Activated naive CD8-positive, alpha-beta T cell treated with anti-CD3 and anti-CD28 coated beads, Interleukin-2, amount 10 ng/mL, durations not matched to agents 7 days and 5 days (primary cell): ENCODE results near the gene E2F1. TPM values are rescaled to one million over a fixed set of nuclear protein-coding genes. Genes with fewer than 3 reads are reported as not detected.
"Not testable (repeated sequence)": the region's sequence is repeated elsewhere in the genome, so short reads cannot be mapped to it uniquely, and the experiment has no call there.

Experiments used
- ATAC-seq: fragments of 150-1000 bp; cut with Tn5 transposase; one replicate; pipeline ENCODE4 v1.10.0; 2021; ENCODE audit warnings: low read depth, moderate library complexity
- POLR2A ChIA-PET: fragments of 350-600 bp; sonication (Branson Sonifier 250); formaldehyde crosslinking; loops from one replicate; lab custom pipeline; 2021; ENCODE audit warnings: antibody characterized with exemption; lab: Charles Lee
- DNase-seq: peaks from one replicate; pipeline ENCODE4 v3.0.0; 2021
- H3K27ac Mint-ChIP-seq: one replicate; pipeline ENCODE4 v1.8.0; 2022; ENCODE audit warnings: mild to moderate bottlenecking, mixed read lengths
- H3K27me3 Mint-ChIP-seq: one replicate; pipeline ENCODE4 v1.8.0; 2022; ENCODE audit warnings: mild to moderate bottlenecking, moderate library complexity, mixed read lengths
- H3K36me3 Mint-ChIP-seq: one replicate; pipeline ENCODE4 v1.8.0; 2021; ENCODE audit warnings: mild to moderate bottlenecking, mixed read lengths
- H3K4me1 Mint-ChIP-seq: one replicate; pipeline ENCODE4 v1.8.0; 2021; ENCODE audit warnings: mixed read lengths
- H3K4me3 Mint-ChIP-seq: one replicate; pipeline ENCODE4 v1.8.0; 2022; ENCODE audit warnings: mild to moderate bottlenecking, moderate library complexity, mixed read lengths
- H3K9me3 Mint-ChIP-seq: one replicate; pipeline ENCODE4 v1.8.0; 2021; ENCODE audit warnings: mixed read lengths
- total RNA-seq, 2 experiments: library from RNA; stranded (reverse); gene quantifications; one replicate each; pipeline ENCODE4 v1.2.3, GENCODE V29; 2021

E2F1 gene
- total RNA-seq, 2 experiments from 2014 or later, result 62.5 to 68.4 TPM

DNA sequence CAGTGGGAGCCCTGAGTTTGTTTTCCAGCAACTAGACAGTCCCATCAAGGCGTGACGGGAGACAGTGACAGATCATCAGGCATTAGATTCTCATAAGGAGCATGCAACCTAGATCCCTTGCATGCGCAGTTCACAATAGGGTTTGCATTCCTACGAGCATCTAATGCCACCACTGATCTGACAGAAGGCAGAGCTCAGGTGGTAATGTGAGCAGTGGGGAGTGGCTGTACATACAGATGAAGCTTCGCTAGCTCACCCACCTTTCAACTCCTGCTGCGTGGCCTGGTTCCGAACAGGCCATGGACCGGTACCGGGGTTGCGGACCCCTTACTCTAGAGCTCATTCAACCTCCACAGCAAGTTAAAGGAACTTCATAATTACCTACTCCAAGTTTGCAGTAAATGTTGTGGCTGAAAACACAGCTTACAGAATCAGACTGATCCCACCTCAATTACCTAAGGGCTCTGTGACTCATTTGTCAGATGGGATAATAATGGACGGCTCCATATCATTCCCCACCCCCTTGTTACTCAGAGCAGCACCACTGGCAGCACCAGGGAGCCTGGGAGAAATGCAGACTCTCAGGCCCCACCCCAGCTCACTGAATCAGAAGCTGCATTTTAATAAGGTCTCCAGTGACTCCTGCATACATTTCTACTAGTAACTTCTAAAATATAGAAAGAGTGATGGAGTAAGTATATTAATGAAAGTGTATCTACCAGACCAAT lies 18.2 kb upstream of the E2F1 start:
- Mint-ChIP-seq H3K4me1 (no peaks in the 10 kb centered on the region), H3K36me3 (peaks cover 5% of the 10 kb centered on the region), H3K27ac (no peak overlapping the region), H3K27me3 (no peaks in the 10 kb centered on the region), H3K4me3 (no peak overlapping the region), H3K9me3 (peaks cover 2% of the 10 kb centered on the region)
- ATAC-seq (no peak), DNase-seq (no peak)
- POLR2A ChIA-PET, result interaction anchor here (1.7 kb wide), 1 partner anchor 16 kb away, joined by 5 read pairs; the partner anchor contains the start of gene PXMP4

DNA sequence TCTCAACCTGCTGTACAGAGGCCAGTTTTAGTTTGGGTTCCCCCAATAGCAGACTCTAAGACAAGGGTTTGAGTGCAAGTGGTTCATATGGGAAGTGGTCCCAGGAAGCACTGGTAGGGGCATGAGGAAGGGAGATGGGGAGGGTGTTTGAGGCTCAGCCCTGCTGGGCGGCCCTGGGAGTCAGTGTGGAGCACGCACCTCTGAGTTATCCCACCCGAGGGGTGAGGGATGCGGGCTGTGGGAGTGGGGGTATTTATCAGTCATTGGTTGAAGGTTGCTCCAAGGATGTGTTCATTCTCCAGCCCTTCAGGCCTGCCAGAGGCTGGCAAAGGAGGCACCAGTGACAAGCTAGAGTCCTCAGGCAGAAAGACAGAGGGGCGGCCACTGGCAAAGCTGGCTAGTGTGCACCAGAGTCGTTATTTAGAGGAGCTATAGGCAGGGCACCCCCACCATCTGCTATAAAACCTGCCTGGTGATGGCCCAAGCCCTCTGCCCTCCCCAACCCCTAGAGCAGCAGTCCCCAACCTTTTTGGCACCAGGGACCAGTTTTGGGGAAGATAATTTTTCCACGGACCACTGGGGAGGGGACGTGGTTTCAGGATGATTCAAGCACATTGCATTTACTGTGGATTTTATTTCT lies 17.4 kb upstream of the E2F1 start:
- POLR2A ChIA-PET, result interaction anchor here (1.7 kb wide), 1 partner anchor 16 kb away, joined by 5 read pairs; the partner anchor contains the start of gene PXMP4

DNA sequence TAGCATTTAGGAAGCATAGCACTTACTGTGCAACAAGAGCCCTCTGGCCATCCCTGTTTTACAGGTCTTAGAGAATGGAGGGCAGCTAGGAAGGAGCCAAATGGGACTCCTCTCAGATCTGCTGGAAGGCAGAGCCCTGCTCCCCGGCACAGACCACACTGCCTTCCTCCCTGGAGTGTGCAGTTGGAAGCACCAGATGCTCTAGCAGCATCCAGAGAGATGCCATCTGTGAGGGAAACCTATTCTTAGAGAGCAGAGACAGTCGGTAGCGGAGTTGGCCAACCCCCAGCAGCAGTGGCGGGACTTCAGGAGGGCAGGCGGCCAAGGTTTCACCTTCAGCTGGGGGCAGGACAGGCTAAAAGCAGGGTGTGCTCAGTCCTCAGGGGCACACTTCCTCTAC lies 16.7 kb upstream of the E2F1 start:
- no peak for ATAC-seq
- Mint-ChIP-seq H3K9me3 (peaks cover 2% of the 10 kb centered on the region), H3K36me3 (peaks cover 7% of the 10 kb centered on the region)

More for the DNA sequence above, 17.4 kb upstream of the E2F1 start:
- no peak overlapping the region for H3K27ac Mint-ChIP-seq
- H3K4me3 Mint-ChIP-seq, result no peak overlapping the region
- H3K4me1 Mint-ChIP-seq, result no peaks in the 10 kb centered on the region
- ATAC-seq (no peak), DNase-seq (no peak)
- peaks cover 2% of the 10 kb centered on the region for H3K9me3 Mint-ChIP-seq
- peaks cover 5% of the 10 kb centered on the region for H3K36me3 Mint-ChIP-seq
- H3K27me3 Mint-ChIP-seq, result no peaks in the 10 kb centered on the region

DNA sequence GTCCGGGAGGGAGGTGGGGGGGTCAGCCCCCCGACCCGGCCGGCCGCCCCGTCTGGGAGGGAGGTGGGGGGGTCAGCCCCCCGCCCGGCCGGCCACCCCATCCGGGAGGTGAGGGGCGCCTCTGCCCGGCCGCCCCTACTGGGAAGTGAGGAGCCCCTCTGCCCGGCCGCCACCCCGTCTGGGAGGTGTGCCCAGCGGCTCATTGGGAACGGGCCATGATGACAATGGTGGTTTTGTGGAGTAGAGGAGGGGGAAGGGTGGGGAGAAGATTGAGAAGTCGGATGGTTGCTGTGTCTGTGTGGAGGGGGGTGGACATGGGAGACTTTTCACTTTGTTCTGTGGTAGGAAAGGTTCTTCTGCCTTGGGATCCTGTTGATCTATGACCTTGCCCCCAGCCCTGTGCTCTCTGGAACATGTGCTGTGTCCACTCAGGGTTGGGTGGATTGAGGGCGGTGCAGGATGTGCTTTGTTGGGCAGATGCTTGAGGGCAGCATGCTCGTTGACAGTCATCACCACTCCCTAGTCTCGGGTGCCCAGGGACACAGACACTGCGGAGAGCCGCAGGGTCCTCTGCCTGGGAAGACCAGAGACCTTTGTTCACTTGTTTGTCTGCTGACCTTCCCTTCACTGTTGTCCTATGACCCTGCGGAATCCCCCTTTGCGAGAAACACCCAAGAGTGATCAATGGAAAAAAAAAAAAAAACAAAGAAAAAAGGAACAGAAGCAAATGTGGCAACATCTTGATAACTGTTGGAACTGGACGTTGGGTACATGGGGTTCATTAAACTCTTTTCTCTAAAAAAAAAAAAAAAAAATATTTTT lies 15.7 kb upstream of the E2F1 start:
- Mint-ChIP-seq H3K4me3 (no peak overlapping the region), H3K9me3 (peaks cover 2% of the 10 kb centered on the region), H3K4me1 (no peaks in the 10 kb centered on the region), H3K27ac (no peak overlapping the region), H3K36me3 (peaks cover 7% of the 10 kb centered on the region), H3K27me3 (no peaks in the 10 kb centered on the region)
- ATAC-seq, result no peak
- POLR2A ChIA-PET, result no interaction called here
- DNase-seq, result no peak

More for the DNA sequence above, 16.7 kb upstream of the E2F1 start:
- Mint-ChIP-seq H3K4me1 (no peaks in the 10 kb centered on the region), H3K27ac (no peak overlapping the region), H3K27me3 (no peaks in the 10 kb centered on the region), H3K4me3 (no peak overlapping the region)
- POLR2A ChIA-PET, result no interaction called here
- no peak for DNase-seq

DNA sequence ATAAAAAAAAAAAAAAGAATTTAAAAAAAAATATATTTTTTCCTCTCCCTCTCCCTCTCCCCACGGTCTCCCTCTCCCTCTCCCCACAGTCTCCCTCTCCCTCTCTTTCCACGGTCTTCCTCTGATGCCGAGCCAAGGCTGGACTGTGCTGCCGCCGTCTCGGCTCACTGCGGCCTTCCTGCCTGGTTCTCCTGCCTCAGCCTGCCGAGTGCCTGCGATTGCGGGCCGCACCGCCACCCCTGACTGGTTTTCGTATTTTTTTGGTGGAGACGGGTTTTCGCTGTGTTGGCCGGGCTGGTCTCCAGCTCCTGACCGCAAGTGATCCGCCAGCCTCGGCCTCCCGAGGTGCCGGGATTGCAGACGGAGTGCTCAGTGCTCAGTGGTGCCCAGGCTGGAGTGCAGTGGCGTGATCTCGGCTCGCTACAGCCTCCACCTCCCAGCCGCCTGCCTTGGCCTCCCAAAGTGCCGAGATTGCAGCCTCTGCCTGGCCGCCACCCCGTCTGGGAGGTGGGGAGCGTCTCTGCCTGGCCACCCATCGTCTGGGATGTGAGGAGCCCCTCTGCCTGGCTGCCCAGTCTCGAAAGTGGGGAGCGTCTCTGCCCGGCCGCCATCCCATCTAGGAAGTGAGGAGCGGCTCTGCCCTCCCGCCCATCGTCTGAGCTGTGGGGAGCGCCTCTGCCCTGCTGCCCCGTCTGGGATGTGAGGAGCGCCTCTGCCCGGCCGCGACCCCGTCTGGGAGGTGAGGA lies 14.7 kb upstream of the E2F1 start:
- H3K36me3 Mint-ChIP-seq, ATAC-seq, H3K27me3 Mint-ChIP-seq, H3K9me3 Mint-ChIP-seq, H3K4me3 Mint-ChIP-seq, H3K27ac Mint-ChIP-seq, DNase-seq, POLR2A ChIA-PET, H3K4me1 Mint-ChIP-seq: not testable (repeated sequence)

DNA sequence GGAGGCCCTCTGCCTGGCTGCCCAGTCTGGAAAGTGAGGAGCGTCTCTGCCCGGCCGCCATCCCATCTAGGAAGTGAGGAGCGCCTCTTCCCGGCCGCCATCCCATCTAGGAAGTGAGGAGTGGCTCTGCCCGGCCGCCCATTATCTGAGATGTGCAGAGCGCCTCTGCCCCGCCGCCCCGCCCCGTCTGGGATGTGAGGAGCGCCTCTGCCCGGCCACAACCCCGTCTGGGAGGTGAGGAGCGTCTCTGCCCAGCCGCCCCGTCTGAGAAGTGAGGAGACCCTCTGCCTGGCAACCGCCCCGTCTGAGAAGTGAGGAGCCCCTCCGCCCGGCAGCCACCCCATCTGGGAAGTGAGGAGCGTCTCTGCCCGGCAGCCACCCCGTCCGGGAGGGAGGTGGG lies 12.8 kb upstream of the E2F1 start:
- H3K36me3 Mint-ChIP-seq, H3K9me3 Mint-ChIP-seq, ATAC-seq, H3K4me3 Mint-ChIP-seq, H3K27ac Mint-ChIP-seq, POLR2A ChIA-PET, DNase-seq, H3K27me3 Mint-ChIP-seq, H3K4me1 Mint-ChIP-seq: not testable (repeated sequence)

DNA sequence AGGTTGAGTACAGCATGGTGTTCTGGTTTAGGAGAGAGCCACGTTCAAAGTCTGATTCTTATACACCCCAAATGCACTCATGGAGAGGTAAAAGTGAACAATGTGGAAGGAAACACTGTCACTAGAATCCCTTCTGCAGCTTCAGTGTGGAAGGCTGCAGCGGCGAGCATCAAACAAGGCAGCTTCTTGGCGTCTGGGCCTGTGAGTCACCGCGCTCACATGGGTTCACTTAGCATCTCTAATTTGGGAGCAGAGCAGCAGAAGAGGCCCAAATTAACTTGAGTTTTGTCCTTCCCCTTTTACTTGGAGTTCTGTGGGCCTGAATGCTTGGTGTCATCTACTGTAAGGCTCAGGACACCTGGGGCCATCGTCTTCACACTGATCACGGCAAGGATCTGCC lies 10.9 kb upstream of the E2F1 start:
- H3K4me1 Mint-ChIP-seq, result peaks cover under 1% of the 10 kb centered on the region
- no peak overlapping the region for H3K4me3 Mint-ChIP-seq
- H3K36me3 Mint-ChIP-seq, result peaks cover 2% of the 10 kb centered on the region
- POLR2A ChIA-PET, result interaction anchor here (0.5 kb wide), 1 partner anchor 44 kb away, joined by 4 read pairs; no protein-coding TSS in a partner anchor
- H3K27ac Mint-ChIP-seq, result no peak overlapping the region
- ATAC-seq (no peak), DNase-seq (no peak)
- peaks cover 2% of the 10 kb centered on the region for H3K9me3 Mint-ChIP-seq
- no peaks in the 10 kb centered on the region for H3K27me3 Mint-ChIP-seq

DNA sequence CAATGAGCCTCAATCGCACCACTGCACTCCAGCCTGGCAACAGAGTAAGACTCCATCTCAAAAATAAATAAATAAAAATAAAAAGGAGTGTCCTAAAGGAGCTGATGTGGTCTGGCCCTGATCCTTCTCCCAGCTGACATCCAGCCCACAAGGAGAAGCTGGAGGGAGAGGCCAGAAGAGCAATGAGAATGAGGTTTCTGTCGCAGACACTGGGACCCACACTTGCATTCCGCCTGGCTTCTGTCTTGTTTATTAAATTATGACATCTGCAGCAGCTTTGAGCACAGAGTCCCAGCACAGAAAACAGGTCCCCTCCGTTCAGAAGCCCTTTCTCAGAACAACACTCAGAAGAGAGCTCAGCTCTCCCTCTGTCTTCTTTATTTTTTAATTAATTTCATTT lies 10.3 kb upstream of the E2F1 start:
- H3K9me3 Mint-ChIP-seq, result no peaks in the 10 kb centered on the region
- POLR2A ChIA-PET, result interaction anchor here (0.5 to 0.6 kb wide), 2 partner anchors 45 to 413 kb away, joined by 4 to 5 read pairs; no protein-coding TSS in a partner anchor
- H3K4me3 Mint-ChIP-seq, result no peak overlapping the region
- H3K27ac Mint-ChIP-seq, result no peak overlapping the region
- H3K36me3 Mint-ChIP-seq, result peaks cover 2% of the 10 kb centered on the region
- peaks cover 3% of the 10 kb centered on the region for H3K4me1 Mint-ChIP-seq
- DNase-seq, result no peak
- ATAC-seq, result no peak
- no peaks in the 10 kb centered on the region for H3K27me3 Mint-ChIP-seq

DNA sequence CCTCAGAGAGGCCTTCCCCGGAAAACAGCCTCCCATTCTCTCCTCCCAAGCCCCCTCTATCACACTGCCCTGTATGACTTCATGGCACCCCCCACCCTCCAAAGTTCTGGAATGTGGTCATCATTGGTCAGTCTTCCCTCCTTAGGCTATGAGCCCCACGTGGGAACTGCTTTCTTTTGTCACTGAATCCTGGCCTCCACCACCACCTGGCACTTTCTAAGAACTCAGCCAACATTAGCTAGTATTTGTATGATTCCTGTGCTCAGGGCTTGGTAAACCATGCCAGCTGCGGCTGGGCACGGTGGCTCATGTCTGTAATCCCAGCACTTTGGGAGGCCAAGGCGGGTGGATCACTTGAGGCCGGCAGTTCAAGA lies 8.4 kb upstream of the E2F1 start:
- DNase-seq, result no peak
- peaks cover 2% of the 10 kb centered on the region for H3K36me3 Mint-ChIP-seq
- ATAC-seq, result no peak
- no peaks in the 10 kb centered on the region for H3K27me3 Mint-ChIP-seq
- no peaks in the 10 kb centered on the region for H3K9me3 Mint-ChIP-seq
- no peak overlapping the region for H3K4me3 Mint-ChIP-seq
- peaks cover 17% of the 10 kb centered on the region for H3K4me1 Mint-ChIP-seq
- POLR2A ChIA-PET, result interaction anchor here (1.4 kb wide), 1 partner anchor 25 kb away, joined by 3 read pairs; the partner anchor contains the start of gene PXMP4
- H3K27ac Mint-ChIP-seq, result no peak overlapping the region

DNA sequence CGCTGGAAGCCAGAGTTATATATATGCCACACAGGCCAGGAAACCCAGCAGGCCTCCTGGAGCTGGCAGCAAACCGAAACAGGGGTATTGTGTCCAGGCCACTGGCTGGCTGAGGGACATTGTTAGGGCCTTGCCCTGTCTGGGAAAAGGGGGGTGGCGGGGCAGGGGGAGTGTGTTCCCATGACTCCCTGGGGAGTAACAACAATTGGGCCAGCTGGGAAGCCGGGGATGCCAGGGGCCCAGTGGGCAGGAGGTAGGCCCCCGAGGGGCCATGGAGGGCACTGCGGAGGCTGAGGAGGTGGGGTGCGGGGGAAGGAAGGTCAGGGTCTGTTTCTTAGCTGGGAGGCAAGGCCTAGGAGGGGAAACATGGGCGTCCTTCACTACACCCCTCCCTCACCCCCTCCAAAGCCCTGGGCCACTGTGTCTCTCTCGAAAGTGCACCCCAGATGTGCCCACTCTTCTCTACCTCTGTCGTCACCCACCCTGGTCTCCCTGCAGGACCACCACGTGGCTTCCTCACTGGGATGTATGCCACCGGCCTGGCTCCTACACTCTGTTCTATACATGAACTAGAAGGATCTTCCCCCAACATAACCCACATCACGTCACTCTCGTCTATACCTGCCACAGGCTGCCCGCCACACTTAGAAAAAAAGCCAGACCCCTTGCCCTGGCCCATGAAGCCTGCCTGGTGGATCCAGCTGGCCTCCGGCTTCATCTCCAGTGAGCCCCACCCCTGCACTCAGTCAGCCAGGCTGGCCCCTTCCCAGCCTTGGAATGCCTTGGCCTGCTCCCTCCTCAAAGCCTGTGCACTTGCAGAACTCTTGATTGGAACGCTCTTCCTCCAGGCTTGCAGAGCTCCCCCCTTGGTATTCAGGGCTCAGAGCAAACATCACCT lies 7.8 kb upstream of the E2F1 start:
- POLR2A ChIA-PET, result no interaction called here
- Mint-ChIP-seq H3K27me3 (no peaks in the 10 kb centered on the region), H3K9me3 (no peaks in the 10 kb centered on the region), H3K36me3 (peaks cover 2% of the 10 kb centered on the region), H3K4me1 (peaks cover 23% of the 10 kb centered on the region), H3K27ac (no peak overlapping the region), H3K4me3 (no peak overlapping the region)
- no peak for ATAC-seq
- no peak for DNase-seq

DNA sequence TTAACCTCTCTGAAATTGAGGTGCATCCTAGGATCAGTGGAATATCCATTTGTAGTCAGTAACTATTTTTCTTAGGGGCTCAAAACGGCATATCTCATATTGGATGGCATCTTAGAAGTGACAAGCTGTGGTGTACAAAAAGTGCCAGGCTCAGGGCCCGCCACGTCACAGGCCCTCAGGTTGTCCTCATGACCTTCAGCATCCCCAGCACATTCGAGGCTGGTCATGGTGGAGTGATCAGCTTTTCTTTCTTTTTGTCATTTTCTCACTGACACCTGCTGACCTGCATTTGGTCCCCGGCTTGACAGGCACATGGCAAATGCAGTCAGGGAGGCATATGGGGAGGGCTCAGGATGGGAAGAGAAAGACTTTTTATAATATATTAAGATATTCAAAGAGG lies 7.1 kb upstream of the E2F1 start:
- Mint-ChIP-seq H3K4me3 (no peak overlapping the region), H3K36me3 (peaks cover under 1% of the 10 kb centered on the region), H3K4me1 (peaks cover 30% of the 10 kb centered on the region), H3K9me3 (no peaks in the 10 kb centered on the region), H3K27me3 (no peaks in the 10 kb centered on the region), H3K27ac (peak overlapping the region; percentile 16)
- POLR2A ChIA-PET, result no interaction called here
- DNase-seq (no peak), ATAC-seq (no peak)

DNA sequence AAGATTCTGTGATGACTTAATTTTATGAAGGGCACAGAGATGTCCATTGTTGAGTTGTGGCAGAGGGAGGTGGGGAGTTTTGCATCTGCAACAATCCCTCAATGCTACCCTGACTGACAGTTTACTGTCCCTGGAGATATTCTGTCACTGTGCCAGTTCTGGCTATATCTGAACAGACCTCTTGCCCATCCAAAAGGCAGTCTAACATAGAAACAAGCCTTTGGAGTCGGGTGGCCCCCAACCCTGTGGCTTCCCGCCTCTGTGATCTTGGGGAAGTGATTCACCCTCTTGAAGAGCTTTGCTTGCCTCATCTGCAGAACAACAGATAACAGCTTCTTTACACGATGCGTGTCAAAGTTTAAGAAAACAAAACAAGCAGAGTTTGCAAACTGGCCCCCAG lies 3.8 kb upstream of the E2F1 start:
- peaks cover 46% of the 10 kb centered on the region for H3K4me1 Mint-ChIP-seq
- peak overlapping the region; percentile 94 for H3K27ac Mint-ChIP-seq
- H3K4me3 Mint-ChIP-seq, result peak overlapping the region; percentile 58
- ATAC-seq (peak; percentile 30), DNase-seq (peak; percentile 59)
- peaks cover 4% of the 10 kb centered on the region for H3K36me3 Mint-ChIP-seq
- POLR2A ChIA-PET, result interaction anchor here (0.7 to 5.8 kb wide), 12 partner anchors 8 to 895 kb away, joined by 3 to 46 read pairs (median 5); partner anchors contain the start of genes ACTL10, EIF2S2, PXMP4 and ZNF341
- no peaks in the 10 kb centered on the region for H3K27me3 Mint-ChIP-seq
- H3K9me3 Mint-ChIP-seq, result no peaks in the 10 kb centered on the region
